Nucleus accumbens (tissue), 56 donors: ENCODE results near the gene MRTFA.
A peak's percentile ranks its signal among the peaks of the same experiment; 100 is the strongest.
"Not testable (repeated sequence)": the region's sequence is repeated elsewhere in the genome, so short reads cannot be mapped to it uniquely, and the experiment has no call there.

ENCODE experiments used
- DNase-seq, 56 donors: peaks; one replicate each; lab custom pipeline; 2025; lab: John Stamatoyannopoulos, UW

The MRTFA gene

GRCh38 chr22:40602231-40602630, 34.3 kb downstream of the MRTFA start:
- no peak for DNase-seq

- DNase-seq = no peak
Measured at GRCh38 chr22:40599731-40600130, 36.8 kb downstream of the MRTFA start.

GRCh38 chr22:40598712-40599111, 37.8 kb downstream of the MRTFA start:
- DNase-seq = not testable (repeated sequence)

- peak in 11 of 56 donors; percentile 1 to 45 (median 9) for DNase-seq
Measured at GRCh38 chr22:40597526-40598430, 38.7 kb downstream of the MRTFA start.

GRCh38 chr22:40595497-40596234, 40.9 kb downstream of the MRTFA start:
- DNase-seq = no peak

- DNase-seq = no peak
Measured at GRCh38 chr22:40594924-40595323, 41.6 kb downstream of the MRTFA start.

- no peak for DNase-seq
Measured at GRCh38 chr22:40594346-40594745, 42.2 kb downstream of the MRTFA start.

GRCh38 chr22:40593460-40594273, 42.9 kb downstream of the MRTFA start:
- no peak for DNase-seq

- no peak for DNase-seq
Measured at GRCh38 chr22:40592352-40593113, 44.0 kb downstream of the MRTFA start.

- DNase-seq = no peak
Measured at GRCh38 chr22:40588726-40589125, 47.8 kb downstream of the MRTFA start.

GRCh38 chr22:40586781-40587180, 49.7 kb downstream of the MRTFA start:
- DNase-seq = no peak

GRCh38 chr22:40585310-40585751, 51.2 kb downstream of the MRTFA start:
- DNase-seq = no peak

- DNase-seq = not testable (repeated sequence)
Measured at GRCh38 chr22:40584766-40585165, 51.8 kb downstream of the MRTFA start.

GRCh38 chr22:40583053-40583741, 53.3 kb downstream of the MRTFA start:
- no peak for DNase-seq

- DNase-seq = no peak
Measured at GRCh38 chr22:40582063-40582462, 54.5 kb downstream of the MRTFA start.

- DNase-seq = no peak
Measured at GRCh38 chr22:40580631-40581030, 55.9 kb downstream of the MRTFA start.

GRCh38 chr22:40578171-40578570, 58.3 kb downstream of the MRTFA start:
- DNase-seq = no peak

- DNase-seq = no peak
Measured at GRCh38 chr22:40572976-40573375, 63.5 kb downstream of the MRTFA start.

- DNase-seq = no peak
Measured at GRCh38 chr22:40571887-40572286, 64.6 kb downstream of the MRTFA start.
